ENCODE results near the gene PAPPA.

- TF ChIP-seq POLR2A (IDR thresholded peaks at IDR 0.05; ENCODE audit: low read length) (no peak), GATA1 (IDR thresholded peaks at IDR 0.05; ENCODE audit: low read depth, low read length) (no peak)
Measured at GRCh38 chr9:116288658-116289057, 135.1 kb downstream of the PAPPA start.
